Measurements from ENCODE around the gene UBE2D2. TPM values are rescaled to one million over a fixed set of nuclear protein-coding genes. Genes with fewer than 3 reads are reported as not detected.

UBE2D2 gene
- total and polyA plus RNA-seq, 2 of the 13 experiments (the other 11 are each of a cell fraction or from before 2014, with no cell fraction given), result 79.1 to 109 TPM

DNA sequence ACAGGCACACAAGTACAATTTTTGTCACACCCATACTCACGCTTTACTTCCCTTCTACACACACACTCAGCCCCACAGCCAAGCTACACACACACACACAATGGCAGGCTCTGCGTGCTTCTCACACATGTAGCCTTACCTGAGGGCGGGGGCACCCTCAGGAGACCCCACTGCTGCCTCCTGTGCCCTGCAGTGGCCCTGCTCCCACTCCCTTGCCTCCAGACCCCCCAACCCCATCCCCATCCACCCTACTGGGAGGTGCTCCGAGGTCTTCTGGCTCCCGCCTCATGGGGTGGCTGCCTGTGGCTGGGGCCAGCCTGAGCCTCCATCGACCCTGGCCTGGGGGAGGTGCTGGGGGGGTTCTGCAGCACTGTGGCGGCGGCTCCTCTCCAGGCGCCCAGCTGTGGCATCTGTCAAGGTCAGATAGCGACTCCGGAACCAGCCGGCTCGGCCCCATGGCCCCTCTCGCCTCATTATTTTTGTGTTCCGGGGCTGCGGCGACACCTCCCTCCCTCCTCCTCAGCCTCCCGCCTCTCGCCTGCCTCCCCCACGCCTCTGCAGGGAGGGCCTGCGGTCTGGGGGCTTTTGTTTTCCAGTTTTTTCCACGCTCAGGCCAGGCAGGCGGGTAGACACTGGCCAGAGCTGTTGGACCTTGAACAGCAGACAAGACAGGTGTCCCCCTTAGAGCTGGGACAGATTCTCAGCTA is 108.7 kb downstream of the UBE2D2 start (continued):
- TF ChIP-seq ZBTB7A (CRISPR knock-in tag; IDR thresholded peaks at IDR 0.05) (peak; percentile 38; the same call in 1 of the 2 replicates), GZF1 (CRISPR knock-in tag; IDR thresholded peaks at IDR 0.05) (peak; percentile 78), ZNF746 (CRISPR knock-in tag; IDR thresholded peaks at IDR 0.05) (peak; percentile 95), SOX6 (IDR thresholded peaks at IDR 0.05) (no peak), SOX6 (CRISPR knock-in tag; IDR thresholded peaks at IDR 0.05) (peak; percentile 78), ZNF577 (CRISPR knock-in tag; IDR thresholded peaks at IDR 0.05; ENCODE audit: borderline replicate concordance, low read depth) (no peak), EP300 (IDR thresholded peaks at IDR 0.05; ENCODE audit: low read depth in 2 of 2, low read length in 2 of 2) (0 out of 4 replicates have a peak, but pooled peaks of 1 of the 2 experiments have one; percentile 5), EP300 (CRISPR knock-in tag; IDR thresholded peaks at IDR 0.05; ENCODE audit: borderline replicate concordance) (no peak), ZNF781 (CRISPR knock-in tag; IDR thresholded peaks at IDR 0.05; ENCODE audit: borderline replicate concordance, not compliant biosample characterization) (peak; percentile 41), HNF4G (IDR thresholded peaks at IDR 0.05; ENCODE audit: borderline replicate concordance, low read depth, low read length) (no peak; the same call in 1 of the 2 replicates), HNF4G (CRISPR knock-in tag; IDR thresholded peaks at IDR 0.05; ENCODE audit: borderline replicate concordance, low read depth) (peak; percentile 35; the same call in 1 of the 2 replicates), HNRNPLL (IDR thresholded peaks at IDR 0.05; ENCODE audit: low read depth, low read length, poor library complexity, severe bottlenecking) (no peak), ZSCAN20 (CRISPR knock-in tag; IDR thresholded peaks at IDR 0.05; ENCODE audit: borderline replicate concordance) (no peak), FOXA1 (IDR thresholded peaks at IDR 0.05) (no peak), FOXA1 (CRISPR knock-in tag; IDR thresholded peaks at IDR 0.05) (no peak)
- TF ChIP-seq, protein P1, sequence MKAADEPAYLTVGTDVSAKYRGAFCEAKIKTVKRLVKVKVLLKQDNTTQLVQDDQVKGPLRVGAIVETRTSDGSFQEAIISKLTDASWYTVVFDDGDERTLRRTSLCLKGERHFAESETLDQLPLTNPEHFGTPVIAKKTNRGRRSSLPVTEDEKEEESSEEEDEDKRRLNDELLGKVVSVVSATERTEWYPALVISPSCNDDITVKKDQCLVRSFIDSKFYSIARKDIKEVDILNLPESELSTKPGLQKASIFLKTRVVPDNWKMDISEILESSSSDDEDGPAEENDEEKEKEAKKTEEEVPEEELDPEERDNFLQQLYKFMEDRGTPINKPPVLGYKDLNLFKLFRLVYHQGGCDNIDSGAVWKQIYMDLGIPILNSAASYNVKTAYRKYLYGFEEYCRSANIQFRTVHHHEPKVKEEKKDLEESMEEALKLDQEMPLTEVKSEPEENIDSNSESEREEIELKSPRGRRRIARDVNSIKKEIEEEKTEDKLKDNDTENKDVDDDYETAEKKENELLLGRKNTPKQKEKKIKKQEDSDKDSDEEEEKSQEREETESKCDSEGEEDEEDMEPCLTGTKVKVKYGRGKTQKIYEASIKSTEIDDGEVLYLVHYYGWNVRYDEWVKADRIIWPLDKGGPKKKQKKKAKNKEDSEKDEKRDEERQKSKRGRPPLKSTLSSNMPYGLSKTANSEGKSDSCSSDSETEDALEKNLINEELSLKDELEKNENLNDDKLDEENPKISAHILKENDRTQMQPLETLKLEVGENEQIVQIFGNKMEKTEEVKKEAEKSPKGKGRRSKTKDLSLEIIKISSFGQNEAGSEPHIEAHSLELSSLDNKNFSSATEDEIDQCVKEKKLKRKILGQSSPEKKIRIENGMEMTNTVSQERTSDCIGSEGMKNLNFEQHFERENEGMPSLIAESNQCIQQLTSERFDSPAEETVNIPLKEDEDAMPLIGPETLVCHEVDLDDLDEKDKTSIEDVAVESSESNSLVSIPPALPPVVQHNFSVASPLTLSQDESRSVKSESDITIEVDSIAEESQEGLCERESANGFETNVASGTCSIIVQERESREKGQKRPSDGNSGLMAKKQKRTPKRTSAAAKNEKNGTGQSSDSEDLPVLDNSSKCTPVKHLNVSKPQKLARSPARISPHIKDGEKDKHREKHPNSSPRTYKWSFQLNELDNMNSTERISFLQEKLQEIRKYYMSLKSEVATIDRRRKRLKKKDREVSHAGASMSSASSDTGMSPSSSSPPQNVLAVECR (CRISPR knock-in tag; IDR thresholded peaks at IDR 0.05; ENCODE audit: borderline replicate concordance), result peak; percentile 87
- TF ChIP-seq, protein P2, sequence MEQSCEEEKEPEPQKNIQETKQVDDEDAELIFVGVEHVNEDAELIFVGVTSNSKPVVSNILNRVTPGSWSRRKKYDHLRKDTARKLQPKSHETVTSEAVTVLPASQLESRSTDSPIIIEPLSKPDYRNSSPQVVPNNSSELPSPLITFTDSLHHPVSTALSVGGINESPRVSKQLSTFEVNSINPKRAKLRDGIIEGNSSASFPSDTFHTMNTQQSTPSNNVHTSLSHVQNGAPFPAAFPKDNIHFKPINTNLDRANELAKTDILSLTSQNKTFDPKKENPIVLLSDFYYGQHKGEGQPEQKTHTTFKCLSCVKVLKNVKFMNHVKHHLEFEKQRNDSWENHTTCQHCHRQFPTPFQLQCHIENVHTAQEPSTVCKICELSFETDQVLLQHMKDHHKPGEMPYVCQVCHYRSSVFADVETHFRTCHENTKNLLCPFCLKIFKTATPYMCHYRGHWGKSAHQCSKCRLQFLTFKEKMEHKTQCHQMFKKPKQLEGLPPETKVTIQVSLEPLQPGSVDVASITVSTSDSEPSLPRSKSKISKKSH (CRISPR knock-in tag; IDR thresholded peaks at IDR 0.05; ENCODE audit: borderline replicate concordance), result 0 out of 2 replicates have a peak, but pooled peaks have one; percentile 68
- TF ChIP-seq, protein P3, sequence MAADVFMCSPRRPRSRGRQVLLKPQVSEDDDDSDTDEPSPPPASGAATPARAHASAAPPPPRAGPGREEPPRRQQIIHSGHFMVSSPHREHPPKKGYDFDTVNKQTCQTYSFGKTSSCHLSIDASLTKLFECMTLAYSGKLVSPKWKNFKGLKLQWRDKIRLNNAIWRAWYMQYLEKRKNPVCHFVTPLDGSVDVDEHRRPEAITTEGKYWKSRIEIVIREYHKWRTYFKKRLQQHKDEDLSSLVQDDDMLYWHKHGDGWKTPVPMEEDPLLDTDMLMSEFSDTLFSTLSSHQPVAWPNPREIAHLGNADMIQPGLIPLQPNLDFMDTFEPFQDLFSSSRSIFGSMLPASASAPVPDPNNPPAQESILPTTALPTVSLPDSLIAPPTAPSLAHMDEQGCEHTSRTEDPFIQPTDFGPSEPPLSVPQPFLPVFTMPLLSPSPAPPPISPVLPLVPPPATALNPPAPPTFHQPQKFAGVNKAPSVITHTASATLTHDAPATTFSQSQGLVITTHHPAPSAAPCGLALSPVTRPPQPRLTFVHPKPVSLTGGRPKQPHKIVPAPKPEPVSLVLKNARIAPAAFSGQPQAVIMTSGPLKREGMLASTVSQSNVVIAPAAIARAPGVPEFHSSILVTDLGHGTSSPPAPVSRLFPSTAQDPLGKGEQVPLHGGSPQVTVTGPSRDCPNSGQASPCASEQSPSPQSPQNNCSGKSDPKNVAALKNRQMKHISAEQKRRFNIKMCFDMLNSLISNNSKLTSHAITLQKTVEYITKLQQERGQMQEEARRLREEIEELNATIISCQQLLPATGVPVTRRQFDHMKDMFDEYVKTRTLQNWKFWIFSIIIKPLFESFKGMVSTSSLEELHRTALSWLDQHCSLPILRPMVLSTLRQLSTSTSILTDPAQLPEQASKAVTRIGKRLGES (CRISPR knock-in tag; IDR thresholded peaks at IDR 0.05; ENCODE audit: borderline replicate concordance), result no peak
- TF ChIP-seq, protein P4, sequence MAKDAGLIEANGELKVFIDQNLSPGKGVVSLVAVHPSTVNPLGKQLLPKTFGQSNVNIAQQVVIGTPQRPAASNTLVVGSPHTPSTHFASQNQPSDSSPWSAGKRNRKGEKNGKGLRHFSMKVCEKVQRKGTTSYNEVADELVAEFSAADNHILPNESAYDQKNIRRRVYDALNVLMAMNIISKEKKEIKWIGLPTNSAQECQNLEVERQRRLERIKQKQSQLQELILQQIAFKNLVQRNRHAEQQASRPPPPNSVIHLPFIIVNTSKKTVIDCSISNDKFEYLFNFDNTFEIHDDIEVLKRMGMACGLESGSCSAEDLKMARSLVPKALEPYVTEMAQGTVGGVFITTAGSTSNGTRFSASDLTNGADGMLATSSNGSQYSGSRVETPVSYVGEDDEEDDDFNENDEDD (CRISPR knock-in tag; IDR thresholded peaks at IDR 0.05; ENCODE audit: borderline replicate concordance), result peak; percentile 41; the same call in 1 of the 2 replicates
